HEK293 (cell line): ENCODE measurements around the gene WAC.
A peak's percentile ranks its signal among the peaks of the same experiment; 100 is the strongest.

Experiments
- CTCF ChIA-PET: fragments of 350-600 bp; formaldehyde crosslinking; extraction: SDS; loops from one replicate; lab custom pipeline; 2021; ENCODE audit warnings: antibody characterized with exemption; lab: Yijun Ruan, JAX
- POLR2A ChIA-PET: fragments of 300-600 bp; formaldehyde crosslinking; extraction: SDS; loops from one replicate; lab custom pipeline; 2020; ENCODE audit warnings: antibody characterized with exemption, inconsistent platforms; lab: Yijun Ruan, JAX
- H3K27ac ChIP-seq: fragments of 200-500 bp; sonication (Bioruptor generic); 2 replicates; pipeline ENCODE4 v1.5.1; 2014; ENCODE audit warnings: low read depth, low read length, control low read depth, inconsistent platforms; ENCODE audit errors: extremely low read depth
- H3K36me3 ChIP-seq, 2 experiments: fragments of 200-500 bp in 1 of 2; sonication (Bioruptor generic) in 1 of 2; 1 replicate in 1 of 2; 2 replicates in 1 of 2; pipeline ENCODE4 v1.5.1; 2014 to 2017; ENCODE audit warnings: inconsistent platforms in 2 of 2, low read length in 2 of 2; ENCODE audit not compliant: control insufficient read depth in 2 of 2, insufficient read depth in 1 of 2
- H3K4me1 ChIP-seq: fragments of 200-500 bp; sonication (Bioruptor generic); 2 replicates; pipeline ENCODE4 v1.5.1; 2014; ENCODE audit warnings: mild to moderate bottlenecking, low read length, inconsistent platforms; ENCODE audit not compliant: control insufficient read depth, insufficient read depth
- H3K4me3 ChIP-seq: 2 replicates; pipeline ENCODE4 v1.5.1; 2011; ENCODE audit warnings: low read depth, mild to moderate bottlenecking, control low read depth, low read length, moderate library complexity
- H3K9me3 ChIP-seq: fragments of 200-500 bp; sonication (Bioruptor generic); 2 replicates; pipeline ENCODE4 v1.5.1; 2014; ENCODE audit warnings: low read depth, low read length, inconsistent platforms; ENCODE audit not compliant: control insufficient read depth, insufficient read depth
- HOXD13 ChIP-seq: sonication (generic); formaldehyde crosslinking; IDR thresholded peaks from 2 replicates; pipeline ENCODE4 v1.8.0; 2022; ENCODE audit warnings: missing genetic modification reagents, borderline replicate concordance
- MEIS1 ChIP-seq: sonication (generic); formaldehyde crosslinking; IDR thresholded peaks from 2 replicates; pipeline ENCODE4 v1.8.1; 2022; ENCODE audit warnings: missing genetic modification reagents, mild to moderate bottlenecking, borderline replicate concordance
- PATZ1 ChIP-seq: fragments of 450-650 bp; formaldehyde crosslinking; IDR thresholded peaks from 2 replicates; pipeline ENCODE4 v1.5.1; 2016; ENCODE audit warnings: missing biosample characterization, missing genetic modification characterization
- PRDM1 ChIP-seq: fragments of 450-650 bp; formaldehyde crosslinking; IDR thresholded peaks from 2 replicates; pipeline ENCODE4; 2016; ENCODE audit warnings: missing biosample characterization, missing genetic modification characterization
- REPIN1 ChIP-seq: fragments of 450-650 bp; formaldehyde crosslinking; IDR thresholded peaks from 2 replicates; pipeline ENCODE4 v1.5.1; 2017; ENCODE audit warnings: missing biosample characterization, missing genetic modification characterization, low read depth
- TSHZ1 ChIP-seq: fragments of 450-650 bp; formaldehyde crosslinking; IDR thresholded peaks from 2 replicates; pipeline ENCODE4 v1.5.1; 2016; ENCODE audit warnings: missing biosample characterization, missing genetic modification characterization, borderline replicate concordance
- ZBTB8A ChIP-seq: fragments of 450-650 bp; formaldehyde crosslinking; IDR thresholded peaks from 2 replicates; pipeline ENCODE4 v1.5.1; 2016; ENCODE audit warnings: missing biosample characterization, missing genetic modification characterization
- ZFP37 ChIP-seq: fragments of 450-650 bp; formaldehyde crosslinking; IDR thresholded peaks from 2 replicates; pipeline ENCODE4 v1.5.1; 2016; ENCODE audit warnings: missing biosample characterization, missing genetic modification characterization
- ZNF112 ChIP-seq: fragments of 450-650 bp; formaldehyde crosslinking; IDR thresholded peaks from 2 replicates; pipeline ENCODE4 v1.5.0; 2017; ENCODE audit warnings: missing biosample characterization, missing genetic modification characterization
- ZNF184 ChIP-seq: fragments of 450-650 bp; IDR thresholded peaks from 2 replicates; pipeline ENCODE4 v1.5.1; 2018; ENCODE audit warnings: missing biosample characterization, mild to moderate bottlenecking, missing genetic modification characterization
- ZNF223 ChIP-seq: fragments of 450-650 bp; formaldehyde crosslinking; IDR thresholded peaks from 2 replicates; pipeline ENCODE4 v1.5.1; 2016; ENCODE audit warnings: missing biosample characterization, missing genetic modification characterization
- ZNF23 ChIP-seq: fragments of 450-650 bp; formaldehyde crosslinking; IDR thresholded peaks from 2 replicates; pipeline ENCODE4 v1.5.1; 2016; ENCODE audit warnings: missing biosample characterization, missing genetic modification characterization, borderline replicate concordance
- ZNF302 ChIP-seq: fragments of 450-650 bp; formaldehyde crosslinking; IDR thresholded peaks from 2 replicates; pipeline ENCODE4 v1.5.1; 2016; ENCODE audit warnings: missing biosample characterization, missing genetic modification characterization, low read depth
- ZNF416 ChIP-seq: fragments of 450-650 bp; formaldehyde crosslinking; IDR thresholded peaks from 2 replicates; pipeline ENCODE4 v1.5.1; 2016; ENCODE audit warnings: missing biosample characterization, missing genetic modification characterization
- ZNF433 ChIP-seq: fragments of 450-650 bp; formaldehyde crosslinking; IDR thresholded peaks from 2 replicates; pipeline ENCODE4 v1.5.1; 2016; ENCODE audit warnings: missing biosample characterization, missing genetic modification characterization, low read depth
- ZNF501 ChIP-seq: fragments of 450-650 bp; formaldehyde crosslinking; IDR thresholded peaks from 2 replicates; pipeline ENCODE4 v1.5.1; 2016; ENCODE audit warnings: missing biosample characterization, missing genetic modification characterization
- ZNF555 ChIP-seq: fragments of 450-650 bp; formaldehyde crosslinking; conservative IDR thresholded peaks from 2 replicates; pipeline ENCODE4 v1.5.1; 2017; ENCODE audit warnings: missing biosample characterization, mild to moderate bottlenecking, missing genetic modification characterization, inconsistent platforms
- ZNF660 ChIP-seq: fragments of 450-650 bp; IDR thresholded peaks from 2 replicates; pipeline ENCODE4 v1.5.1; 2018; ENCODE audit warnings: missing biosample characterization, mild to moderate bottlenecking, missing genetic modification characterization
- ZSCAN16 ChIP-seq: fragments of 450-650 bp; formaldehyde crosslinking; IDR thresholded peaks from 2 replicates; pipeline ENCODE4 v1.5.1; 2016; ENCODE audit warnings: missing biosample characterization, missing genetic modification characterization
- ZSCAN30 ChIP-seq: fragments of 450-650 bp; IDR thresholded peaks from 2 replicates; pipeline ENCODE4 v1.5.1; 2018; ENCODE audit warnings: missing biosample characterization, mild to moderate bottlenecking, missing genetic modification characterization, moderate library complexity
- TF ChIP-seq, protein P1 (sequence below): fragments of 450-650 bp; formaldehyde crosslinking; IDR thresholded peaks from 2 replicates; pipeline ENCODE4 v1.5.1; 2017; ENCODE audit warnings: missing biosample characterization, missing genetic modification characterization
- TF ChIP-seq, protein P2 (sequence below): fragments of 450-650 bp; formaldehyde crosslinking; IDR thresholded peaks from 2 replicates; pipeline ENCODE4 v1.5.1; 2016; ENCODE audit warnings: missing biosample characterization, missing genetic modification characterization
- TF ChIP-seq, protein P3 (sequence below): fragments of 450-650 bp; formaldehyde crosslinking; IDR thresholded peaks from 2 replicates; pipeline ENCODE4 v1.5.1; 2016; ENCODE audit warnings: missing biosample characterization, missing genetic modification characterization
- TF ChIP-seq, protein P4 (sequence below): fragments of 450-650 bp; formaldehyde crosslinking; IDR thresholded peaks from 2 replicates; pipeline ENCODE4 v1.5.1; 2016; ENCODE audit warnings: missing biosample characterization, missing genetic modification characterization

Gene WAC

DNA sequence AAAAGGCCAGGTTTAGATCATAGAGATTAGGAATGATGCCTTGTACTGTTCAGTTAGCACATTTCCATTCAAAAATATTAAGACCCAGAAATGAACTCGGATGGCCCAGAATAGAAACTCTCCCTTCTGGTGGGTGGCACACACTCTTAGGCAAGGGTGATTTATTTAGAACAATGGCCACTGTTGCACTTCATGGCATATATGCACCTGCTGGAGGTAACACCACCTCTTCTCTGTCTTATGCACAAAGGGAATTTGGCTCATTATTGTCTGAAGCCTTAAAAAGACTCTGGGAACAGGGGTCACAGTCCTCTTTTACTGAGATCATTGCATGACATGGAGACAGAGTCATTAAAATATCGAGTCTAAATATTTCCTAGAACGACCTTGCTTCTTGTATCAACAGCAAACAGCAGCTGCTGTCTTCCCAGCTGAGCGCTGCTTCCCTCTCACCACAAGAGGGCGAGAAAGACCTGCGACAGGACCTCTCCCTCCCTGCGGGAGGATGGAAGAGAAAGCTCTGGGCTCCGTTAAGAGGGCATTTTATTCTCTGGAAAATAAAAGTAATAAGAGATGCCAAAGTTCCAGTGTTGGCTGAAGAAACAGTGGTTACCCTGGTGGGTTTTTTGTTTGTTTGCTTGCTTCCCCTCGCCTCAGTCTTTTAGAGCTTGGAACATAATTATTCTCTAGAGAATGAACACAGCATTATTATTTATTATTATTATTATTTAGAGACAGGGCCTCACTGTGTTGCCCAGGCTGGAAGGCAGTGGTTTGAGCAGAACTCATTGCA, 130.9 kb downstream of the WAC start:
- ChIA-PET CTCF (interaction anchor here (0.6 to 3.4 kb wide), 55 partner anchors 11 to 928 kb away, joined by 3 to 43 read pairs (median 4); partner anchors contain the start of gene BAMBI), POLR2A (interaction anchor here (1.4 kb wide), 1 partner anchor 13 kb away, joined by 7 read pairs; the partner anchor contains the start of gene BAMBI)
- TF ChIP-seq, protein P1, sequence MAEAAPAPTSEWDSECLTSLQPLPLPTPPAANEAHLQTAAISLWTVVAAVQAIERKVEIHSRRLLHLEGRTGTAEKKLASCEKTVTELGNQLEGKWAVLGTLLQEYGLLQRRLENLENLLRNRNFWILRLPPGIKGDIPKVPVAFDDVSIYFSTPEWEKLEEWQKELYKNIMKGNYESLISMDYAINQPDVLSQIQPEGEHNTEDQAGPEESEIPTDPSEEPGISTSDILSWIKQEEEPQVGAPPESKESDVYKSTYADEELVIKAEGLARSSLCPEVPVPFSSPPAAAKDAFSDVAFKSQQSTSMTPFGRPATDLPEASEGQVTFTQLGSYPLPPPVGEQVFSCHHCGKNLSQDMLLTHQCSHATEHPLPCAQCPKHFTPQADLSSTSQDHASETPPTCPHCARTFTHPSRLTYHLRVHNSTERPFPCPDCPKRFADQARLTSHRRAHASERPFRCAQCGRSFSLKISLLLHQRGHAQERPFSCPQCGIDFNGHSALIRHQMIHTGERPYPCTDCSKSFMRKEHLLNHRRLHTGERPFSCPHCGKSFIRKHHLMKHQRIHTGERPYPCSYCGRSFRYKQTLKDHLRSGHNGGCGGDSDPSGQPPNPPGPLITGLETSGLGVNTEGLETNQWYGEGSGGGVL (tag by site-specific recombination): no peak
- TF ChIP-seq ZNF112 (no peak), PRDM1 (tag by site-specific recombination) (peak; percentile 58), HOXD13 (no peak), ZFP37 (tag by site-specific recombination) (0 out of 2 replicates have a peak, but pooled peaks have one; percentile 26), ZNF184 (no peak), MEIS1 (CRISPR knock-in tag) (no peak), ZSCAN16 (tag by site-specific recombination) (no peak), ZBTB8A (tag by site-specific recombination) (no peak), ZNF23 (tag by site-specific recombination) (no peak), ZNF660 (tag by site-specific recombination) (0 out of 2 replicates have a peak, but pooled peaks have one; percentile 58), ZNF555 (no peak), ZNF223 (tag by site-specific recombination) (no peak), TSHZ1 (tag by site-specific recombination) (no peak), ZNF416 (tag by site-specific recombination) (no peak), ZNF433 (tag by site-specific recombination) (no peak), REPIN1 (tag by site-specific recombination) (peak; percentile 73; the same call in 1 of the 2 replicates), ZNF501 (tag by site-specific recombination) (peak; percentile 49; the same call in 1 of the 2 replicates), ZNF302 (tag by site-specific recombination) (no peak), ZSCAN30 (peak; percentile 59; the same call in 1 of the 2 replicates), PATZ1 (tag by site-specific recombination) (no peak)
- TF ChIP-seq, protein P2, sequence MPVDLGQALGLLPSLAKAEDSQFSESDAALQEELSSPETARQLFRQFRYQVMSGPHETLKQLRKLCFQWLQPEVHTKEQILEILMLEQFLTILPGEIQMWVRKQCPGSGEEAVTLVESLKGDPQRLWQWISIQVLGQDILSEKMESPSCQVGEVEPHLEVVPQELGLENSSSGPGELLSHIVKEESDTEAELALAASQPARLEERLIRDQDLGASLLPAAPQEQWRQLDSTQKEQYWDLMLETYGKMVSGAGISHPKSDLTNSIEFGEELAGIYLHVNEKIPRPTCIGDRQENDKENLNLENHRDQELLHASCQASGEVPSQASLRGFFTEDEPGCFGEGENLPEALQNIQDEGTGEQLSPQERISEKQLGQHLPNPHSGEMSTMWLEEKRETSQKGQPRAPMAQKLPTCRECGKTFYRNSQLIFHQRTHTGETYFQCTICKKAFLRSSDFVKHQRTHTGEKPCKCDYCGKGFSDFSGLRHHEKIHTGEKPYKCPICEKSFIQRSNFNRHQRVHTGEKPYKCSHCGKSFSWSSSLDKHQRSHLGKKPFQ (tag by site-specific recombination): no peak
- TF ChIP-seq, protein P3, sequence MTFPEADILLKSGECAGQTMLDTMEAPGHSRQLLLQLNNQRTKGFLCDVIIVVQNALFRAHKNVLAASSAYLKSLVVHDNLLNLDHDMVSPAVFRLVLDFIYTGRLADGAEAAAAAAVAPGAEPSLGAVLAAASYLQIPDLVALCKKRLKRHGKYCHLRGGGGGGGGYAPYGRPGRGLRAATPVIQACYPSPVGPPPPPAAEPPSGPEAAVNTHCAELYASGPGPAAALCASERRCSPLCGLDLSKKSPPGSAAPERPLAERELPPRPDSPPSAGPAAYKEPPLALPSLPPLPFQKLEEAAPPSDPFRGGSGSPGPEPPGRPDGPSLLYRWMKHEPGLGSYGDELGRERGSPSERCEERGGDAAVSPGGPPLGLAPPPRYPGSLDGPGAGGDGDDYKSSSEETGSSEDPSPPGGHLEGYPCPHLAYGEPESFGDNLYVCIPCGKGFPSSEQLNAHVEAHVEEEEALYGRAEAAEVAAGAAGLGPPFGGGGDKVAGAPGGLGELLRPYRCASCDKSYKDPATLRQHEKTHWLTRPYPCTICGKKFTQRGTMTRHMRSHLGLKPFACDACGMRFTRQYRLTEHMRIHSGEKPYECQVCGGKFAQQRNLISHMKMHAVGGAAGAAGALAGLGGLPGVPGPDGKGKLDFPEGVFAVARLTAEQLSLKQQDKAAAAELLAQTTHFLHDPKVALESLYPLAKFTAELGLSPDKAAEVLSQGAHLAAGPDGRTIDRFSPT (tag by site-specific recombination): no peak
- TF ChIP-seq, protein P4, sequence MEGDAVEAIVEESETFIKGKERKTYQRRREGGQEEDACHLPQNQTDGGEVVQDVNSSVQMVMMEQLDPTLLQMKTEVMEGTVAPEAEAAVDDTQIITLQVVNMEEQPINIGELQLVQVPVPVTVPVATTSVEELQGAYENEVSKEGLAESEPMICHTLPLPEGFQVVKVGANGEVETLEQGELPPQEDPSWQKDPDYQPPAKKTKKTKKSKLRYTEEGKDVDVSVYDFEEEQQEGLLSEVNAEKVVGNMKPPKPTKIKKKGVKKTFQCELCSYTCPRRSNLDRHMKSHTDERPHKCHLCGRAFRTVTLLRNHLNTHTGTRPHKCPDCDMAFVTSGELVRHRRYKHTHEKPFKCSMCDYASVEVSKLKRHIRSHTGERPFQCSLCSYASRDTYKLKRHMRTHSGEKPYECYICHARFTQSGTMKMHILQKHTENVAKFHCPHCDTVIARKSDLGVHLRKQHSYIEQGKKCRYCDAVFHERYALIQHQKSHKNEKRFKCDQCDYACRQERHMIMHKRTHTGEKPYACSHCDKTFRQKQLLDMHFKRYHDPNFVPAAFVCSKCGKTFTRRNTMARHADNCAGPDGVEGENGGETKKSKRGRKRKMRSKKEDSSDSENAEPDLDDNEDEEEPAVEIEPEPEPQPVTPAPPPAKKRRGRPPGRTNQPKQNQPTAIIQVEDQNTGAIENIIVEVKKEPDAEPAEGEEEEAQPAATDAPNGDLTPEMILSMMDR (tag by site-specific recombination): peak; percentile 84

More for the DNA sequence above, 130.9 kb downstream of the WAC start:
- no peaks in the 10 kb centered on the region for H3K36me3 ChIP-seq
- 0 out of 2 replicates have a peak, but pooled peaks cover 6% of the 10 kb centered on the region for H3K4me1 ChIP-seq
- H3K27ac ChIP-seq: no peak overlapping the region
- no peaks in the 10 kb centered on the region for H3K9me3 ChIP-seq
- no peak overlapping the region for H3K4me3 ChIP-seq
